Left forelimb (tissue), 1 donor: ENCODE measurements around the gene MKLN1.
"Not testable (repeated sequence)": the region's sequence is repeated elsewhere in the genome, so short reads cannot be mapped to it uniquely, and the experiment has no call there.

ENCODE experiments used
- DNase-seq: peaks from one replicate; pipeline ENCODE4 v3.0.0-alpha.2; 2018; ENCODE audit warnings: low spot score

MKLN1 gene

GRCh38 chr7:131400681-131401176 lies 73.1 kb downstream of the MKLN1 start:
- no peak for DNase-seq

GRCh38 chr7:131401194-131401593 lies 73.5 kb downstream of the MKLN1 start:
- no peak for DNase-seq

GRCh38 chr7:131403322-131403721 lies 75.6 kb downstream of the MKLN1 start:
- no peak for DNase-seq

GRCh38 chr7:131404226-131404911 lies 76.7 kb downstream of the MKLN1 start:
- DNase-seq, result no peak

- DNase-seq, result no peak
Measured at GRCh38 chr7:131409129-131409766, 81.6 kb downstream of the MKLN1 start.

- no peak for DNase-seq
Measured at GRCh38 chr7:131412031-131412430, 84.4 kb downstream of the MKLN1 start.

- DNase-seq, result no peak
Measured at GRCh38 chr7:131413711-131414110, 86.0 kb downstream of the MKLN1 start.

- no peak for DNase-seq
Measured at GRCh38 chr7:131424219-131424822, 96.6 kb downstream of the MKLN1 start.

GRCh38 chr7:131425992-131426391 lies 98.3 kb downstream of the MKLN1 start:
- DNase-seq, result no peak

- DNase-seq, result not testable (repeated sequence)
Measured at GRCh38 chr7:131430826-131431225, 103.2 kb downstream of the MKLN1 start.

GRCh38 chr7:131431289-131431688 lies 103.6 kb downstream of the MKLN1 start:
- DNase-seq, result no peak

- no peak for DNase-seq
Measured at GRCh38 chr7:131431756-131432155, 104.1 kb downstream of the MKLN1 start.

- no peak for DNase-seq
Measured at GRCh38 chr7:131436384-131436783, 108.7 kb downstream of the MKLN1 start.

- no peak for DNase-seq
Measured at GRCh38 chr7:131438969-131439368, 111.3 kb downstream of the MKLN1 start.

- DNase-seq, result no peak
Measured at GRCh38 chr7:131443496-131443895, 115.8 kb downstream of the MKLN1 start.

GRCh38 chr7:131444683-131445082 lies 117.0 kb downstream of the MKLN1 start:
- DNase-seq, result no peak

GRCh38 chr7:131449373-131449902 lies 121.8 kb downstream of the MKLN1 start:
- no peak for DNase-seq

GRCh38 chr7:131454498-131454897 lies 126.8 kb downstream of the MKLN1 start:
- DNase-seq, result no peak

- no peak for DNase-seq
Measured at GRCh38 chr7:131455001-131455400, 127.3 kb downstream of the MKLN1 start.

GRCh38 chr7:131455546-131455945 lies 127.9 kb downstream of the MKLN1 start:
- DNase-seq, result no peak

- DNase-seq, result no peak
Measured at GRCh38 chr7:131456338-131456737, 128.7 kb downstream of the MKLN1 start.

GRCh38 chr7:131459256-131459655 lies 131.6 kb downstream of the MKLN1 start:
- DNase-seq, result no peak

- DNase-seq, result no peak
Measured at GRCh38 chr7:131462059-131462458, 134.4 kb downstream of the MKLN1 start.
